ENCODE results near the gene MTHFD2.
"Not testable (repeated sequence)": the region's sequence is repeated elsewhere in the genome, so short reads cannot be mapped to it uniquely, and the experiment has no call there.

Gene MTHFD2

DNA sequence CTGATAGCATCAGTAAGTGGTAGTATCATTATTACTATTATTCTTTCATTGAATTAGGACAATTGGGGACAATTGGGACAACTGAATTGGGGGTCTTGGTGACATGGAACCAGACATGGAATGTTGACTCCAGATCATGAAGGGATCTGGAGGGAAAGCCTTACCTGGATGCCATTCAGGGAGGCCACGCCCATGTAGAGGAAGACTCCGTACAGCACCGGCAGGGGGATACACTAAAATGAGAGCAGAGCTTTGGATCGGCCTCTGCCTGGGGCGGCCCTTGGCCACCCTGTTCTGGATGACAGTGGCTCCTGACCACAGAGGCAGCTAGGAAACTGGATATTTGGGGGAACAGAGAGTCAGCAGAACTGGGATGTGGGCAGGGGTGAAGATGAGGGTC lies 29.2 kb downstream of the MTHFD2 start:
- DNase-seq (ENCODE audit: low spot score): no peak
- FAIRE-seq: no peak

DNA sequence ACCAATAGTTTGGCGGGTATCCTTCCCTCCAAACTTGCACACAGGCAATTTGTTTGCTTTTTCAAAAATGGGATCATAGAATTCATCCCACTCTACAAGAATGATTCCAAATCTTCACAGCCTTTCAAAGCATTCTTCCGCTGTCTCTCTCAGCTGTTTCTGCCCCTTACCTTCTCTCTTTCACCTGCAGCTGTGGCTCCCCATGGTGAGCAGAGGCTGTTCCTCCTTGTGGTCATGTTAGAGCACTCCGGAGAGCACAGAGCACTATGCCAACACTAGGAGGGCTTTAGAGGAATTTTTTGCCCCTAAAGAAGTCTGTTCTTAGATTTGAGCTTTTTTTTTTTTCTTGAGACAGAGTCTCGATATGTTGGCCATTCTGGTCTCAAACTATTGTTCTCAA lies 30.4 kb downstream of the MTHFD2 start:
- FAIRE-seq (no peak), DNase-seq (ENCODE audit: low spot score) (no peak)

DNA sequence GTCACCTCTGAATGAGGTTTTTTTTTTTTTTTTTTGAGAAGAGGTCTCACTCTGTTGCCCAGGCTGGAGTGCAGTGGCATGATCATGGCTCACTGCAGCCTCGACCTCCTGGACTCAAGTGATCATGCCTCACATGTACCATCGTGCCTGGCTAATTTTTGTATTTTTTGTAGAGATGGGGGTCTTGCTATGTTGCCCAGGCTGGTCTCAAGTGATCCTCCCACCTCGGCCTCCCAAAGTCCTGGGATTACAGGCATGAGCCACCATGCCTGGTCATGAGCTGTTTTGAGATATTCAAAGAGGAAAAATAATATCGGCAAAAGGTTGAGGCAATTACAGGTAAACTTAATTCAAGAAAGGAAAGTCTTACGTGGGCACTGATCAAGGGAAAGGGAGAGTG lies 31.4 kb downstream of the MTHFD2 start:
- DNase-seq (ENCODE audit: low spot score); FAIRE-seq: not testable (repeated sequence)

DNA sequence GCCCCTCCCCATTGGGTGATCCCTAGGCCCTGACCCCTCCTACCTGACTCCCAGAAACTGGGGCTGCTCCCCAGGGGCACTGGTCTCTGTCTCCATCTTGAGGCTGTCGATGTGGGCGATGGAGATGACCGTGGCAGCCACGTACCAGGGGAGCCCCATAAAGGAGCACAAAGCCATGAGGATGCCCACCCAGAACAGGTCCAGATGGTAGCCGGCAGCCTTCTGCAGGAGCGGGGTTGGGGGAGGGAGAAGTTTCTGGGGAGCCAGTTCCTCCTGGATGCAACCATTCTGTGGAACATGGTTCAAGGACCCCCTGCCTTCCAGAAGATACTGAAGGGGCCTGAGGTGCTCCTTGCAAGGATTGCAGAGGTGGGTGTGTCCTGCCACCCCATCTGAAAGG lies 34.0 kb downstream of the MTHFD2 start:
- FAIRE-seq: no peak
- no peak for DNase-seq (ENCODE audit: low spot score)

DNA sequence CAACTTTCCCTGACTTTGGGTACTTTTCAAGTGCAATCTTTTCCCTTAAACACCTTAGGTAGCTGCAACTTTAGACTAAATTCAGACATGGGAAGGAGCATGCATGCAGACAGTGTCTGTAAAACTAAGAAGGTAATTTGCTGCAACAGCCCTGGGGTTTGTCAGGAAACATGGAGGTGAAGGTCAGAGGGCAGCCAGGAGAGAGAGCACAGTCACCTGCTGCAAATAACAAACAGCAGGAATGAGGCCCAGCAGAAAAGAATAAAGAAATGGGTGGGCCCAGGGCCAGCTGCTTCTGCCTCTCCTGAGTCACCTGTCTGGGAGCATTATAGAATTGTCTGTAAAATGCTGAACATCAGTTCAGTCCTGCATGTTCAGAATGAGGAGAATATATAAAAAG lies 35.2 kb downstream of the MTHFD2 start:
- FAIRE-seq (no peak), DNase-seq (ENCODE audit: low spot score) (no peak)

DNA sequence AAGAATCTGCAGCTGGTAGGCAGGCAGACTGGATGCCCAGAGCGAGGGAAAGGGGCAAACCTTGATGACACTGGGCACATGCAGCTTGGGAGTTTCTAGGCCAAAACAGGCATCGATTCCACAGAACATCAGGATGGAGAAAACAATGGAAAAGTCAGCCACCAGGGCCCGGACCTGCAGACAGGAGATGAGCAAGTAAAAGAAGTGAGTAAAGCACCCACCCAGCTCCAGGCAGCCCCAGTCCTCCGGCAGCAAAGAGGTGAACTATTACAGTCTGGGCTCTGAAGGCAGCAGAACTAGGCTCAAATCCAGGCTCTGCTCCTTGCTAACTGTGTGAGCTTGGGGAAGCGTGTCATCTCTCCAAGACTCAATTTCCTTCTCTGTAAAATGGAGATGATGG lies 36.6 kb downstream of the MTHFD2 start:
- FAIRE-seq (no peak), DNase-seq (ENCODE audit: low spot score) (no peak)

DNA sequence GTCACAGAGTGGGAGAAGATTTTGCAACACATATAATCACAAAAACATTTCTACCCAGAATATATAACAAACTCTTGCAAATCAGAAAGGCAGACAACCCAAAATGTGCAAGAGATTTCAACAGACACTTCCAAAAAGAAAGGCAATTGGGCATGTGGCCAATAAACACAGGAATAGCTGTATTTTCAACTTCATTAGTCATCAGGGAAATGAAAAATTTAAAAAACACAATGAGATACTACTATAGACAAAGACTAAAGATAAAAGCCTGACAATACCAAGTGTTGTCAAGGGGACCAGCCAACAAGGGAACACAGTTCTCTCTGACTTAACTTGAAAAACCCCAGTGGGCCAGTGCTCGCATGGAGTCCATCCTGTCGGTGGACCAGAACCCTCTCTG lies 40.5 kb downstream of the MTHFD2 start:
- no peak for DNase-seq (ENCODE audit: low spot score)
- no peak for FAIRE-seq

DNA sequence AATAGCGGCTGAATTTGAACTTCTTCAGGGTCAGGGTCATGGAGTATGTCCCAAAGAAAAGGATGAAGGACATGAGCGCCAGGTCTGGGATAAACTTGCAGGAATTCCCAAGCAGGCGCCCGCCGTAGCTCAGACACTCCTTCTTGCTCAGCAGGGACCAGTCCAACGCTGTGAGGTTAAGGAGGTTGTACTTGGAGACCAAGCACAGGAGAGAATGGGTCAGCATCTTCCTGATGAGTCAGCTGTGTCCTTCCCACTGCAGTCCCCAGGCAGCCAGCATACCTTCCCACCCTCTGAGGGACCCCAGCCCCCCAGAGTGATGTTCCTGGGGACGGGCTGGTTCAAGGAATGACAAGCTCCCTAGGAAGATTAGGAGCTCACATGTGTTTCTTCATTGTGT lies 40.9 kb downstream of the MTHFD2 start:
- DNase-seq (ENCODE audit: low spot score) (no peak), FAIRE-seq (no peak)

DNA sequence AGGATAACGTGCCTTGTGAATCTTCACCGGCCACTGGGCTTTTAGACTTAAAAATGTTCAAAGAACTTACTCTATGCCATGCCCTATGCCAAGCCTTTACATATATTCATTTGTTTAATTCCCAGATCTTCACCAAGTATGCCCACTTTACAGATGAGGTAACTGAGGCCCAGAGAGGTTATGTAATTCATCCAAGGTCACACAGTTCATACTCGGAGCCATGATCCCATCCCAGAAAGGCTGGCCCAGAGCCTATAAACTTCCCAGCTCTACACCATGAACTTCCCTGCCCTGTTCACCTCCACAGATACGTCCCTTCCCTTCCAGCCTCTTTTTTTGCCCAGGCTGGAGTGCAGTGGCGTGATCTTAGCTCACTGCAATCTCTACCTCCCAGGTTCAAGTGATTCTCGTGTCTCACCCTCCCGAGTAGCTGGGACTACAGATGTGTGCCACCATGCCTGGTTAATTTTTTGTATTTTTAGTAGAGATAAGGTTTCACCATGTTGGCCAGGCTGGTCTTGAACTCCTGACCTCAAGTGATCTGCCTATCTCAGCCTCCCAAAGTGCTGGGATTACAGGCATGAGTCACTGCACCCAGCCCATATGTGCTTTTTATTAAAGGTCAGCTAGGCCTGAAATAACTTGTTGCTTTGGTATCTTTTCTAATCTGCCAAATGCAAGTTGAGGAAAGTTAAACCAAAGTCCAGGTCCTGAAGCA lies 44.1 kb downstream of the MTHFD2 start:
- DNase-seq (ENCODE audit: low spot score): no peak
- no peak for FAIRE-seq

DNA sequence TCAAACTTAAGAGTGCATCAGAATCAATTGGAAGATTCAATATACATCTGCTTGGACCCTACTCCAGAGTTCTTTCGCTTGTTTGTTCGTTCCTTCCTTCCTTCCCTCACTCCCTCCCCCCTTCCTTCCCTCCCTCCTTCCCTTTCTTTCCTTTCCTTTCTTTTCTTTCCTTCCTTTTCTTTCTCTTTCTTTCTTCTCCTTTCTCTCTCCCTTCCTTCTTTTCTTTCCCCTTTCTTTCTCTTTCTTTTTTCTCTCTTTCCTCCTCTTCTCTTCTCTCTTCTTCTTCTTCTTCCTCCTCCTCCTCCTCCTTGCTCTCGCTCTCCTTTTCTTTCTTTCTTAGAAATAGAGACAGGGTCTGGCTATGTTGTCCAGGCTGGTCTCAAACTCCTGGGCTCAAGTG lies 45.9 kb downstream of the MTHFD2 start:
- FAIRE-seq (no peak), DNase-seq (ENCODE audit: low spot score) (no peak)

DNA sequence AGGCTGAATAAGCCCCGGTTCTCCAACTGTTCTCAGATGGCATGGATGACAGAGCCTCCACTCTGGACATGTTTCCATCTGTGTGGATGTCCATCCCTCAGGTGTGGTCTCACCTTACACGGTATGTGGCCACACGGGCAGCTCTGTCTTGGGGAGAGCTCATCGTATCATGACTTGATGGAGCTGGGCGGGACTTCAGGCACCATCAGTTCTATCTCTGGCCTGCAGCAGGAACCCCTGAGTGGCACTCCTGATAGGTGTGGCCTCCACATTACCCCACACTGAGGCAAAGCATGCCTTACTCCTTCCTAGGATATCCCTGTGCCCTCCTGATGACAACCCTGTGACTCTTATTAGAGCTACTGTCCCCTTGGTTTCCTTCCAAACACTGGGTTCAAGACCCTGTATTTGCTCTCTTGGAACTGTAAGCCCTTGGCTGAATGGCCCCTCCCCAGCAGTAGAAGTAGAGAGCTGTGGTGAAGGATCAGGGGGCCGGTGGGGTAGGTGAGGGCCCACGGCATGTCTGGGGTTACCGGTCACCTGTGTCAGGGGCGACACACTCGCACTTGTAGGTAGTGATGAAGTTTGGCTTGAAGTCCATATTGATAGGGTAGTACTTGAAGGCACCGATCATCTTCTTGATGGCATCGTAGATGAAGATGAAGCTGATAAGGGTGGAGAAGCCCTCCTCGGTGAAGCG lies 48.2 kb downstream of the MTHFD2 start:
- no peak for DNase-seq (ENCODE audit: low spot score)
- no peak for FAIRE-seq

DNA sequence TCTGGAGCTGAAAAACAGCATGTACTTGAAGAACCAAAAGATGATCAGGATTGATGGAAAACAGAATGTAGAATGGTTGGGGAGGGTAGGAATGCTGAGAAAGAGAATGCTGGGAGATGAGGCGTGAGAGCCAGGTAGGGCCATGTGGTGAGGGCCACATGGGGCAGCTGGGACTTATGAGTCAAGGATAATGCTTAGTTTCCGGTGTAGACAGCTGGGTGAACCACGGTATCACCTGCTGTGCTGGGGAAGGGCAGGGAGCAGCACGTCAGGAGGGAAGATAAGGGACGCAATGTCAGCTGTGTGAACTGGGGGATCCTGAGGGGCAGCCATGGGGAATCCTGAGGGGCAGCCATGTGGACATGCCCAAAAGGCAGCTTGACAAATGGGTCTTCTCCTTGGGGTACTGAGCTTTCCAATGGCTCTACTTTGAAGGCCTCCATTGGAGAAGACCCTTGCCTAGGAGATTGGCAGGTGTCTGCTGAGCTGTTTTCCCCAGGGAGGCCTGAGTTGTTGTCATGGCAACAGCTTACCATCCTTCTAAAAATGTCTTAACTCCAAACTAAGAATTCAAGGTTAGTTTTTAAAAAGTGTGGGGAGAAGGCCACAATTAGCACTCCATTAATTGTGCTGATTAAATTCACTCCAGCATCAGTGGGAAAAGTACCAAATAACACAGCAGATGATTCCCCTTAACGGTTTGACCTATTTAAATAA lies 51.1 kb downstream of the MTHFD2 start:
- DNase-seq (ENCODE audit: low spot score) (no peak), FAIRE-seq (no peak)

DNA sequence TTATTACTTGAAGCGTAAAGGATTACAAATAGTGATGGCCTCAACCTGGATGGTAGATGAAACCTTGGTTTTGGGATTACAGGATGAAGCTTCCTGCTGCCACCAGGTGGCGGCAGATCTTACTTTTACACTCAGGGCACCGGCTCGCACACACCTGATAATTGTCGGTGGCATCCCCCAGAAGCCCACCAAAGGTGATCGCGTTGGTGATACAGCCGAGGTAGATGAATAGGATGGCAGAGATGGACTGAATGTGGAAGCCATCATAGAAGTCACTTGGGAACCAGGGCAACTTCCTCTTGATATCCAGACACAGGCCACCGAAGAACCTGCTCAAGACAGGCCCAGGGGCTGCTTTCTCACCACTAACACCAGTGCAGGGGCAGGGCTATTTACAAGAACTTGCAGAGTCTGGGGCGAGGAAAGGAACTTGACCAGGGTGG lies 51.8 kb downstream of the MTHFD2 start:
- DNase-seq (ENCODE audit: low spot score): peak; percentile 79
- FAIRE-seq: peak; percentile 17

DNA sequence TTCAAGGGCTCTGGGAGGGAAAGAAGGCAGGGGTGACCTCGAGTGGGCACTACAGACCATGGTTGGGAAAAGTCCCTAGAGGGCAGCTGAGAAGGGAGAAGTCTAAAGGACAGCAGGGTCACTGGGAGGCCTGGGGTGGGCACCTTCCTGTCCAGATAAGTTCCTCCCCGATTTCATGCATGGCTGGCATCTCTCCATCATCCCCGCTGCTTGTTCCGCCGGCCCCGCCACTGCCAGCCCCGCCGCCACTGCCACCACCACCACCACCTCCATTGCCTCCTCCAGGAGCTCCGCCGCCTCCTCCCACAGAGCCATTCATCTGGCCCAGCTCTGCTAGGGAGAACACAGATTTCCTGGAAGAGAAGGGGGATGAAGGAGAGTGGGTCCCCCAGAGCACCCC lies 53.6 kb downstream of the MTHFD2 start:
- FAIRE-seq (no peak), DNase-seq (ENCODE audit: low spot score) (no peak)

DNA sequence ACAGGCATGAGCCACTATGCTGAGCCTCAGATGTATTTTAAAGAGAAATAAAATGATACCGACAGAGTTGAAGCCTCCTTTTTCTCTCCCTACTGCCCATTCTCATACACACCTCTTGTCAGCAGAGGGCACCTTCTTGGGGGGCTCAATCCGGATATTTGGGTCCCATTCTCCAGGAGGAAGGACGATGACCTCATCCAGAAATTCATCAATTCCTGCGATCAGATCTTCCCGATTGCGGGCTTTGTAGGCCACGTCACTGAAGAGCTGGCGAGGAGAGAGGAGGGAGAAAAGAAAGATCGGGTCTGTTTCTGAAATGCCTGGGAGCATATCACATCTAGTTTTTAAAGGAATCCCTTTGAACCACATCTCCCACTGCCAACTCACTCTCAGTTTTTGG lies 54.4 kb downstream of the MTHFD2 start:
- no peak for FAIRE-seq

DNA sequence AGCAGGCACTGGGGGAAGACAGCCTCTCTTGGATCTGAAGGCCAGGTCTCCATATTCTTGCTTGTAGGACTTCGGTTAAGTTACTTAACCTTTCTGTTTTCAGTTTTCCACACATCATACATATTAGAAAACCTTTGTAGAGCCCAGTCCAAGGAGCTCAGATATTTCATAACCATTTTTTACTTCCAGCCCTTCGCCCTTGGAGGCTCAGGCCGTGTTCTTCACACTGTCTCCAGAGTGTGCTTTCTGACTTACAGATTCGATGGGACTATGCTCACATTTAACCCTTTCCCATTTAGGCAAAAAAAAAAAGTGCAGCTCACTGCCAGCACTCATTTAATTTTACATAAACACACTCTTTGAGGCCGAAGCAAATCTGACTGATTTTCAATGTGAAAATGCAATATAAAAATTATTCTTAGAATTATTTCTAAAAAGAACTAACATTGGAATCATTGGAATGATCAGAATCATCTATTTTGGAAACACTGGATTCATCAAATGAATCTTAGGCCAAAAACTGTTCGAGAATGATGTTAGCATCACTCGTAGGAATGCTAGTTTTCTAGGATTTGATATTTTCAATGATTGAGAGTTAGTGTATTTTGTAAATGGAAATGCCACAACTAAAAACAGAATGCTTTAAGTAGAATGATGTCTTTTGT lies 55.0 kb downstream of the MTHFD2 start:
- FAIRE-seq (no peak), DNase-seq (ENCODE audit: low spot score) (no peak)

More for the DNA sequence above, 54.4 kb downstream of the MTHFD2 start:
- DNase-seq (ENCODE audit: low spot score): no peak

DNA sequence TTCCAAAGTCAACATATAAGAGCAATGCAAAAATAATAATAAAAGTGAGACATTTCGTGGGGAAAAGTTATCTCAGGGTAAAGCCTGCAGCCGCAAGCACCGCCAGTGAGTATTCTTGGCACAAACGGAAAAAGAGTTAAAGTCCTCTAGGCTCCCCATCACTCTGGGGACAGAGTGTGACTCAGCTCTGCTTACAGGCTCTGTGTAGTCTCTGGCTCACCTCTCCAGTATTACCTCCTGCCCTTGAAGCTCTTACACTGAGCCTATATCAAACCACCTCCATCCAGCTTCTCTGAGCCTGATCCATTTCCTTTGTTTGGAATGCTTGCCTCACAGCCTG lies 55.5 kb downstream of the MTHFD2 start:
- DNase-seq (ENCODE audit: low spot score) (no peak), FAIRE-seq (no peak)

DNA sequence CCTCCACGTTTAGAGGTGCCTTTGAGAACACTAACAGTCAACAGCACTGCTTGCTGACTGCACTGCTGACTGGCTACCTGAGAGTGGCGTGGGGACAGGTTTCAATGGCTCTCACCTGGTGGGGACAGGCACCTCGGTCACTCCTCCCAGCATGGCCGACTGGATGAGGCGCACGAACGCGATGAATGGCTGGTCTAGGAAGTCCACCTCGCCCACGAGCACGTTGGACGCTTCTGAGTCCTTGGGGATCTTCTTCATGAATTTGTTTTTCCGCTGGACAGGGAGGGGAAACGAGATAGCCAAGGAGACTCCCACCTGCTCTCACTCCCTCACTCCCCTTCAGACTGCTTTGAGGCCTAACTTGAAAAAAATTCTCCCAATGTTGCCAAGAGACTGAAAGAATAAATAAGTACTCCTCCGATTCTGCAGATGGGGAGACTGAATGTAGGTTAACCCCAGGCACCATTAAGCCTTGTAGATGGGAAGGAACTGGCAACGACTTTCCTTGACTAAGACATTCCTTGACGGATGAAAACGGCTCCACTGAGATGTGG lies 57.3 kb downstream of the MTHFD2 start:
- DNase-seq (ENCODE audit: low spot score): no peak
- FAIRE-seq: no peak

DNA sequence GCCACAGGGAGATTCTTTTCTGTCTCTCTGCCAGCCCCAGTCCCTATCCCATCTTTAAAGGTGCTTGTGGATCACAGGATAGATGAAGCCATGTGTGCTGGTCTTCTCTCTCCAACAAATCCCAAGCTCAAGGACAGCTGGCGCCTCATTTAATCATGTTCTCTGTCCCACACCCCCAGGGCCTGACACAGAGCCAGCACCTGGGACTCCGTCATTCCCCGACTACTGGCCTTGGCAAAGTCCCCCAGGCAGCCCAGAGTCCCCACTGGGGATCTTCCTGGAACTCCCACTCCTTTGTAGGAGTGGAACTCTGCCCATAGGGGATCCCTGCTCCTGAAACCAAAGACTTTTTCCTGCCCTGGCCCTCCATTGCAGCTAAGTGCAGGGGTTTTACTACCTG lies 60.8 kb downstream of the MTHFD2 start:
- no peak for FAIRE-seq
- DNase-seq (ENCODE audit: low spot score): no peak

DNA sequence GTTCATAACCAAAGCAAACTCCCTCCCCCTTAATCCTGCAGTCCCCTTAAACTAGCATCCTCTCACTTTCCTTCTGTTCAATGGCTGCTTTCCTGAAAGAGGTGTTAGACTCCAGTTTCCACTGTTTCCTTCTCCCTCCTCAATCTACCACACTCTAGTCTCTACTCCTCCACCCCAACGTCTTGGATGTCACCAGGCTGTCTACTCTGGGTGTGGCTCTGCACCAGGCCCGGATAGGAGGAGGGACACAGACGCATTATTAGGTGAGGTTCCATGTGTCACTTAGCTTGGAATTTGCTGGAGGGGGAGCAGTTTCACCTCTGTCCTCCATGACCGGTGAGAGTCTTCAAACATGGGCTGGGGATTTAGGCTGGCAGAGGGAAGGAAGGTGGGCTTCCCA lies 61.3 kb downstream of the MTHFD2 start:
- FAIRE-seq (no peak), DNase-seq (ENCODE audit: low spot score) (no peak)

DNA sequence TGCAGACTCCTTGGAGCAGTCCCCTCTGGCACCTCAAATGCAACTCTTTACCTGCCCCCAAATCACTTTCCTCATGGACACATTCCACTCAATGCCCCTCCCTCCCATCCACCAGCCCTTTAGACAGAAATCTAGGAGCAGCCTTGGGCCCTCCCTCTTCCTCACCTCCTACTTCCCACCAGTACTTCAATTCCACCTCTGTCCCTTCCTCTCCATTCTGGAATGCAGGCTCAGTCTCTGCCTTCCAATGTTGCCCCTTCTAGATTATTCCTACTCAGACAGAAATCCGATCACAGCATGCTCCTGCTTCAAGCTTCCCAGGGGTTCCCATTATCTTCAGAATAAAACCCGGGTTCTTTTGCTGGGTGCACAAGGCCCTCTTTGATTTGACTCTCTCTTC lies 62.1 kb downstream of the MTHFD2 start:
- DNase-seq (ENCODE audit: low spot score) (no peak), FAIRE-seq (no peak)

Data from urothelium cell line (cell line).